Thoracic aorta (tissue), 2 donors: ENCODE results near the gene GPR45. TPM values are rescaled to one million over a fixed set of nuclear protein-coding genes. Genes with fewer than 3 reads are reported as not detected.

Experiments
- ATAC-seq: fragments of 150-250 bp; one replicate; pipeline ENCODE4 v1.8.0; 2017; ENCODE audit warnings: low read depth; ENCODE audit not compliant: insufficient number of reproducible peaks, low FRiP score
- DNase-seq: peaks from one replicate; pipeline ENCODE4 v3.0.0-alpha.2; 2020; ENCODE audit warnings: low spot score
- H3K27ac ChIP-seq, 2 donors: fragments of 200-600 bp; sonication (generic); 1 replicate in 1 of 2; 2 replicates in 1 of 2; pipeline ENCODE4 v1.5.1; 2016; ENCODE audit warnings: mild to moderate bottlenecking in 2 of 2, moderate library complexity in 2 of 2
- H3K27me3 ChIP-seq: fragments of 200-600 bp; sonication (generic); replicated peaks from 2 replicates; pipeline ENCODE4 v1.6.0; 2016; ENCODE audit warnings: mild to moderate bottlenecking; ENCODE audit not compliant: insufficient read depth
- H3K36me3 ChIP-seq: fragments of 200-600 bp; sonication (generic); one replicate; pipeline ENCODE4 v1.5.1; 2016
- H3K4me1 ChIP-seq, 2 donors: fragments of 200-600 bp; sonication (generic); 1 replicate in 1 of 2; 2 replicates in 1 of 2; pipeline versions ENCODE4 v1.5.1 to v1.6.0; 2016; ENCODE audit warnings: low read depth in 2 of 2, mild to moderate bottlenecking in 1 of 2; ENCODE audit not compliant: control insufficient read depth in 1 of 2
- H3K4me3 ChIP-seq: fragments of 200-600 bp; sonication (generic); 2 replicates; pipeline ENCODE4 v1.5.1; 2016; ENCODE audit warnings: mild to moderate bottlenecking
- H3K9me3 ChIP-seq: fragments of 200-600 bp; sonication (generic); 2 replicates; pipeline ENCODE4 v1.5.1; 2016
- CTCF ChIP-seq: fragments of 200-600 bp; sonication (generic); IDR thresholded peaks from one replicate; pipeline ENCODE4 v1.5.1; 2019; ENCODE audit warnings: antibody characterized with exemption
- total RNA-seq, 2 donors: library from RNA; depleted of rRNA; stranded (reverse); fragments of >200 nt; gene quantifications; one replicate each; pipeline versions ENCODE4 v1.1.0 to v1.2.3, GENCODE V29; 2016

Gene GPR45
- total RNA-seq, 2 donors from 2014 or later, result not detected

GRCh38 chr2:105261061-105261460 is 19.5 kb downstream of the GPR45 start:
- ATAC-seq (no peak), DNase-seq (no peak)
- no peak overlapping the region for H3K4me3 ChIP-seq

GRCh38 chr2:105262651-105263091 is 21.1 kb downstream of the GPR45 start:
- DNase-seq, result no peak
- H3K27ac ChIP-seq, result no peak overlapping the region
- ATAC-seq, result no peak
- H3K36me3 ChIP-seq, result peaks cover 22% of the 10 kb centered on the region
- no peaks in the 10 kb centered on the region for H3K27me3 ChIP-seq
- no peak overlapping the region for H3K4me3 ChIP-seq
- H3K9me3 ChIP-seq, result no peaks in the 10 kb centered on the region
- H3K4me1 ChIP-seq, result no peaks in the 10 kb centered on the region
- TF ChIP-seq CTCF, result no peak

More at GRCh38 chr2:105261061-105261460, 19.5 kb downstream of the GPR45 start:
- Histone ChIP-seq H3K27me3 (no peaks in the 10 kb centered on the region), H3K36me3 (peaks cover 10% of the 10 kb centered on the region), H3K27ac (no peak overlapping the region), H3K9me3 (no peaks in the 10 kb centered on the region), H3K4me1 (no peaks in the 10 kb centered on the region)
- TF ChIP-seq CTCF, result no peak

GRCh38 chr2:105269426-105269825 is 27.9 kb downstream of the GPR45 start:
- DNase-seq, result no peak
- H3K27ac ChIP-seq, result no peak overlapping the region
- ATAC-seq, result no peak
- H3K36me3 ChIP-seq, result peaks cover 66% of the 10 kb centered on the region
- TF ChIP-seq CTCF, result no peak
- H3K4me3 ChIP-seq, result no peak overlapping the region
- no peaks in the 10 kb centered on the region for H3K9me3 ChIP-seq
- no peaks in the 10 kb centered on the region for H3K27me3 ChIP-seq
- H3K4me1 ChIP-seq, result no peaks in the 10 kb centered on the region

- no peak for ATAC-seq
- no peak overlapping the region for H3K27ac ChIP-seq
- peaks cover 71% of the 10 kb centered on the region for H3K36me3 ChIP-seq
- TF ChIP-seq CTCF, result no peak
- H3K27me3 ChIP-seq, result no peaks in the 10 kb centered on the region
- H3K4me1 ChIP-seq, result no peaks in the 10 kb centered on the region
- no peaks in the 10 kb centered on the region for H3K9me3 ChIP-seq
- H3K4me3 ChIP-seq, result no peak overlapping the region
- no peak for DNase-seq
Measured at GRCh38 chr2:105271393-105272045, 30.0 kb downstream of the GPR45 start.

- H3K27ac ChIP-seq, result no peak overlapping the region
- no peak for TF ChIP-seq CTCF
- H3K27me3 ChIP-seq, result no peaks in the 10 kb centered on the region
- H3K9me3 ChIP-seq, result no peaks in the 10 kb centered on the region
- DNase-seq, result no peak
- no peaks in the 10 kb centered on the region for H3K4me1 ChIP-seq
- H3K4me3 ChIP-seq, result no peak overlapping the region
- no peak for ATAC-seq
- peaks cover 72% of the 10 kb centered on the region for H3K36me3 ChIP-seq
Measured at GRCh38 chr2:105272176-105272575, 30.6 kb downstream of the GPR45 start.
